K562 treated with DMSO at 1 percent for 24 hours (cell line): ENCODE measurements around the gene NPS. TPM values are rescaled to one million over a fixed set of nuclear protein-coding genes. Genes with fewer than 3 reads are reported as not detected.

Source experiments
- total RNA-seq: library from RNA; unstranded; fragments of 300-600 nt; gene quantifications from 2 replicates; pipeline ENCODE4 v1.2.3, GENCODE V29; 2022; ENCODE audit warnings: low read depth; ENCODE audit not compliant: insufficient read depth

The NPS gene, protein sequence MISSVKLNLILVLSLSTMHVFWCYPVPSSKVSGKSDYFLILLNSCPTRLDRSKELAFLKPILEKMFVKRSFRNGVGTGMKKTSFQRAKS
- total RNA-seq, result not detected in 2 replicates

GRCh38 chr10:127549009-127549408, at the start of gene NPS:
TSS of gene NPS (plus strand) at chr10:127549309. CDS start at chr10:127549369, 60 bp downstream.

Other genes starting within 250 kb of the NPS start
- not detected in 2 replicates for gene FOXI2, start 187.9 kb downstream of the NPS start, total RNA-seq